Gastroesophageal sphincter (tissue), 3 donors: ENCODE measurements around the gene PRR36.

Experiments
- POLR2A ChIP-seq, 2 donors: fragments of 450-650 bp; IDR thresholded peaks; one replicate each; pipeline ENCODE4 v1.6.1; 2017; ENCODE audit warnings: antibody characterized with exemption in 2 of 2, mild to moderate bottlenecking in 2 of 2, moderate library complexity in 1 of 2
- POLR2AphosphoS5 ChIP-seq: sonication (generic); formaldehyde crosslinking; IDR thresholded peaks from one replicate; pipeline ENCODE4 v1.6.1; 2017; ENCODE audit warnings: antibody characterized with exemption
- TF ChIP-seq, protein P1 (sequence below), 4 experiments: fragments of 200-600 bp in 2 of 4; fragments of 450-650 bp in 2 of 4; sonication (generic) in 1 of 4; IDR thresholded peaks; one replicate each; pipeline ENCODE4 v1.5.1; 2017 to 2019; ENCODE audit warnings: antibody characterized with exemption in 4 of 4, mild to moderate bottlenecking in 2 of 4, moderate library complexity in 2 of 4

GRCh38 chr19:7915250-7916102 lies 41.3 kb upstream of the PRR36 start:
- TF ChIP-seq, protein P1, sequence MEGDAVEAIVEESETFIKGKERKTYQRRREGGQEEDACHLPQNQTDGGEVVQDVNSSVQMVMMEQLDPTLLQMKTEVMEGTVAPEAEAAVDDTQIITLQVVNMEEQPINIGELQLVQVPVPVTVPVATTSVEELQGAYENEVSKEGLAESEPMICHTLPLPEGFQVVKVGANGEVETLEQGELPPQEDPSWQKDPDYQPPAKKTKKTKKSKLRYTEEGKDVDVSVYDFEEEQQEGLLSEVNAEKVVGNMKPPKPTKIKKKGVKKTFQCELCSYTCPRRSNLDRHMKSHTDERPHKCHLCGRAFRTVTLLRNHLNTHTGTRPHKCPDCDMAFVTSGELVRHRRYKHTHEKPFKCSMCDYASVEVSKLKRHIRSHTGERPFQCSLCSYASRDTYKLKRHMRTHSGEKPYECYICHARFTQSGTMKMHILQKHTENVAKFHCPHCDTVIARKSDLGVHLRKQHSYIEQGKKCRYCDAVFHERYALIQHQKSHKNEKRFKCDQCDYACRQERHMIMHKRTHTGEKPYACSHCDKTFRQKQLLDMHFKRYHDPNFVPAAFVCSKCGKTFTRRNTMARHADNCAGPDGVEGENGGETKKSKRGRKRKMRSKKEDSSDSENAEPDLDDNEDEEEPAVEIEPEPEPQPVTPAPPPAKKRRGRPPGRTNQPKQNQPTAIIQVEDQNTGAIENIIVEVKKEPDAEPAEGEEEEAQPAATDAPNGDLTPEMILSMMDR (IDR thresholded peaks at IDR 0.05), result no peak
- no peak for TF ChIP-seq POLR2AphosphoS5
- no peak for TF ChIP-seq POLR2A (IDR thresholded peaks at IDR 0.05)
